Hematopoietic multipotent progenitor cell treated with erythropoietin and hydrocortisone succinate and interleukin-3 and kit ligand, for 6 days (in vitro differentiated cells): ENCODE measurements around the gene NDUFB6.
A peak's percentile ranks its signal among the peaks of the same experiment; 100 is the strongest.
"Not testable (repeated sequence)": the region's sequence is repeated elsewhere in the genome, so short reads cannot be mapped to it uniquely, and the experiment has no call there.

Experiments used
- DNase-seq: peaks from one replicate; pipeline ENCODE4 v3.0.0-alpha.2; 2015

The NDUFB6 gene

GRCh38 chr9:32572900-32573523, at the start of gene NDUFB6:
NDUFB6 (minus strand) TSS chr9:32573159; CDS start chr9:32573060, 99 bp downstream.
- peak; percentile 98 for DNase-seq

GRCh38 chr9:32618261-32618660, 45.3 kb upstream of the NDUFB6 start:
- no peak for DNase-seq

GRCh38 chr9:32606811-32607210, 33.9 kb upstream of the NDUFB6 start:
- no peak for DNase-seq

GRCh38 chr9:32603914-32604852, 31.2 kb upstream of the NDUFB6 start:
- DNase-seq: no peak

GRCh38 chr9:32599021-32599420, 26.1 kb upstream of the NDUFB6 start:
- DNase-seq: not testable (repeated sequence)

- no peak for DNase-seq
These were observed 24.0 kb upstream of the NDUFB6 start for GRCh38 chr9:32596936-32597335.

- DNase-seq: no peak
These were observed 23.3 kb upstream of the NDUFB6 start for GRCh38 chr9:32596096-32596865.

- DNase-seq: no peak
These were observed 17.9 kb upstream of the NDUFB6 start for GRCh38 chr9:32590898-32591297.

- no peak for DNase-seq
These were observed 17.5 kb upstream of the NDUFB6 start for GRCh38 chr9:32590476-32590875.

- DNase-seq: peak; percentile 68
These were observed 16.2 kb upstream of the NDUFB6 start for GRCh38 chr9:32589083-32589723.

- DNase-seq: no peak
These were observed 14.9 kb upstream of the NDUFB6 start for GRCh38 chr9:32587901-32588300.

- DNase-seq: no peak
These were observed 11.8 kb upstream of the NDUFB6 start for GRCh38 chr9:32584784-32585183.

- peak; percentile 76 for DNase-seq
These were observed 8.7 kb upstream of the NDUFB6 start for GRCh38 chr9:32581512-32582143.

GRCh38 chr9:32580631-32581300, 7.8 kb upstream of the NDUFB6 start:
- DNase-seq: no peak

- DNase-seq: peak; percentile 83
These were observed 6.9 kb upstream of the NDUFB6 start for GRCh38 chr9:32579706-32580331.

- DNase-seq: no peak
These were observed 6.0 kb upstream of the NDUFB6 start for GRCh38 chr9:32578976-32579375.

- DNase-seq: no peak
These were observed 4.4 kb upstream of the NDUFB6 start for GRCh38 chr9:32577316-32577715.

- peak; percentile 32 for DNase-seq
These were observed 1.9 kb upstream of the NDUFB6 start for GRCh38 chr9:32574858-32575257.

GRCh38 chr9:32573821-32574220, 862 bp upstream of the NDUFB6 start:
- no peak for DNase-seq

GRCh38 chr9:32571969-32572899, 725 bp downstream of the NDUFB6 start:
- DNase-seq: peak; percentile 96
